Esophagus muscularis mucosa (tissue), 4 donors: ENCODE data around the gene B3GALT6. TPM values are rescaled to one million over a fixed set of nuclear protein-coding genes. Genes with fewer than 3 reads are reported as not detected.
A peak's percentile ranks its signal among the peaks of the same experiment; 100 is the strongest.

ENCODE experiments used
- DNase-seq: peaks from one replicate; pipeline ENCODE4 v3.0.0-alpha.2; 2017; ENCODE audit errors: extremely low spot score
- H3K27ac ChIP-seq, 4 donors: fragments of 200-600 bp; sonication (generic); replicated peaks in 1 of 4; 1 replicate in 3 of 4; 2 replicates in 1 of 4; pipeline ENCODE4 v1.5.1; 2016 to 2019; ENCODE audit warnings: mild to moderate bottlenecking in 1 of 4
- H3K27me3 ChIP-seq, 4 donors: fragments of 200-600 bp; sonication (generic); one replicate each; pipeline versions ENCODE4 v1.5.1 to v1.6.0; 2016 to 2019
- H3K36me3 ChIP-seq, 4 donors: fragments of 200-600 bp; sonication (generic); one replicate each; pipeline ENCODE4 v1.5.1; 2016 to 2019
- H3K4me1 ChIP-seq, 4 donors: fragments of 200-600 bp; sonication (generic); one replicate each; pipeline ENCODE4 v1.5.1; 2016 to 2019
- H3K4me3 ChIP-seq, 4 donors: fragments of 200-600 bp; sonication (generic); 1 replicate in 2 of 4; 2 replicates in 2 of 4; pipeline ENCODE4 v1.5.1; 2016 to 2019; ENCODE audit warnings: mild to moderate bottlenecking in 4 of 4, moderate library complexity in 1 of 4
- H3K9me3 ChIP-seq, 4 donors: fragments of 200-600 bp; sonication (generic); 1 replicate in 3 of 4; 2 replicates in 1 of 4; pipeline ENCODE4 v1.5.1; 2016 to 2019
- CTCF ChIP-seq, 3 experiments: fragments of 200-600 bp in 2 of 3; fragments of 450-650 bp in 1 of 3; sonication (generic) in 2 of 3; IDR thresholded peaks; one replicate each; pipeline ENCODE4 v1.5.1; 2017 to 2019; ENCODE audit warnings: antibody characterized with exemption in 3 of 3, mild to moderate bottlenecking in 2 of 3, moderate library complexity in 1 of 3
- EP300 ChIP-seq: sonication (generic); formaldehyde crosslinking; IDR thresholded peaks from one replicate; pipeline ENCODE4 v1.6.1; 2017; ENCODE audit warnings: antibody characterized with exemption
- POLR2A ChIP-seq: fragments of 450-650 bp; IDR thresholded peaks from one replicate; pipeline ENCODE4 v1.6.1; 2017; ENCODE audit warnings: antibody characterized with exemption, moderate library complexity, mild to moderate bottlenecking, low read depth
- POLR2AphosphoS5 ChIP-seq, 2 donors: sonication (generic); formaldehyde crosslinking; IDR thresholded peaks; one replicate each; pipeline ENCODE4 v1.6.1; 2017; ENCODE audit warnings: antibody characterized with exemption in 2 of 2
- WGBS: methylation state at CpG from one replicate; pipeline ENCODE4 v1.1.5; 2018; 5-methylcytosine and 5-hydroxymethylcytosine counted together
- intact Hi-C: fragments of 100-400 bp; cut with DNase I; formaldehyde crosslinking; loops from one replicate; pipeline ENCODE4 v1.15.1; 2023
- total RNA-seq, 4 donors: library from RNA; depleted of rRNA; stranded (reverse); fragments of >200 nt; gene quantifications; one replicate each; pipeline versions ENCODE4 v1.1.0 to v1.2.1, GENCODE V29; 2016

The B3GALT6 gene
- total RNA-seq, result 10 to 100 TPM; 10.4 to 24.6 (median 21.0) TPM

GRCh38 chr1:1232208-1232795 lies at the start of gene B3GALT6:
B3GALT6 (plus strand) TSS chr1:1232237; CDS start chr1:1232279, 42 bp downstream.
- H3K36me3 ChIP-seq, result peaks cover 9 to 39% (median 26%) of the 10 kb centered on the region in 4 donors
- peaks cover 36 to 69% (median 50%) of the 10 kb centered on the region in 4 donors for H3K4me1 ChIP-seq
- peak within 1 kb of the TSS; percentile 89 to 97 (median 94) for H3K27ac ChIP-seq
- H3K4me3 ChIP-seq, result peak within 1 kb of the TSS; percentile 81 to 98 (median 92)
- DNase-seq, result no peak
- intact Hi-C loops, result loop anchor here (5.0 kb wide), 2 partner anchors 40 to 110 kb away; partner anchors contain the start of gene UBE2J2
- peaks cover 0 to 5% (median 0%) of the 10 kb centered on the region in 4 donors for H3K27me3 ChIP-seq
- TF ChIP-seq POLR2AphosphoS5 (IDR thresholded peaks at IDR 0.05), result no peak
- no peak for TF ChIP-seq POLR2A
- no peak for TF ChIP-seq EP300
- TF ChIP-seq CTCF (IDR thresholded peaks at IDR 0.05), result no peak
- no peaks in the 10 kb centered on the region for H3K9me3 ChIP-seq
- WGBS, result no CpG with 5 or more reads among the region's 100 CpGs

DNA sequence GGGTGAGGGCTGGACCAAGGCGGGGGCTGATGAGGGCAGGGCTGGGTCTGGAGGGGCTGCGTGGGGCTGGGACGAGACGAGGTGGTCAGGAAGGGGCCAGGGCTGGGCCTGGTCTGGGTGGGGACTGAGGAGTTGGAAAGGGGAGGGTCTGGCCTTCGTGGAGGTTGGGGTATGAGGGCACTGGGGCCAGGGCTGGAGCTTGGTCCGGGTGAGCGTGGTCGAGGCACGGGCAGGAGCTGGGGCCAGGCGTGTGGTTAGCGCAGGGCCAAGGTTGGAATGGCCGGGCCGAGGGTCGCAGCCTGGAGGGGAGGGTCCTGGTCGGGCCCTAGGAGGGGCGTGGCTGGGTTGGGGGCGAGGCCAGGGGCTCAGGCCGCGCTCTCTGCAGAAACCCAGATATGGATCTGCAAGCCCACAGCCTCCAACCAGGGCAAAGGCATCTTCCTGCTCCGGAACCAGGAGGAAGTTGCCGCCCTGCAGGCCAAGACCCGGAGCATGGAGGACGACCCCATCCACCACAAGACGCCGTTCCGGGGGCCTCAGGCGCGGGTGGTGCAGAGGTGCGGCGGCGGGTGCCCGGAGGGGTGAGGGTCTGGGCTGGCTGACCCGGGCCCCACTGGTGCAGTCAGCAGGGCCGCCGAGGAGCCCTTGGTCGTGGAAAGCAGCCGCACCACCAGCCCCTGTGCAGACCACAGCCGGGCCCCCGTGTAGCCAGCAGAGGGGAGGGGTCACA lies 49.4 kb upstream of the B3GALT6 start:
- WGBS, result 61% methylated on average over 34 of the region's 39 CpGs
- Histone ChIP-seq H3K9me3 (no peaks in the 10 kb centered on the region), H3K4me3 (no peak overlapping the region), H3K27me3 (peaks cover 0 to 58% (median 4%) of the 10 kb centered on the region in 4 donors), H3K36me3 (no peaks in the 10 kb centered on the region), H3K4me1 (peaks cover 0 to 7% (median 4%) of the 10 kb centered on the region in 4 donors), H3K27ac (no peak overlapping the region)
- DNase-seq, result no peak
- intact Hi-C loops, result no loop called here
- TF ChIP-seq EP300, result no peak
- TF ChIP-seq POLR2A, result no peak

DNA sequence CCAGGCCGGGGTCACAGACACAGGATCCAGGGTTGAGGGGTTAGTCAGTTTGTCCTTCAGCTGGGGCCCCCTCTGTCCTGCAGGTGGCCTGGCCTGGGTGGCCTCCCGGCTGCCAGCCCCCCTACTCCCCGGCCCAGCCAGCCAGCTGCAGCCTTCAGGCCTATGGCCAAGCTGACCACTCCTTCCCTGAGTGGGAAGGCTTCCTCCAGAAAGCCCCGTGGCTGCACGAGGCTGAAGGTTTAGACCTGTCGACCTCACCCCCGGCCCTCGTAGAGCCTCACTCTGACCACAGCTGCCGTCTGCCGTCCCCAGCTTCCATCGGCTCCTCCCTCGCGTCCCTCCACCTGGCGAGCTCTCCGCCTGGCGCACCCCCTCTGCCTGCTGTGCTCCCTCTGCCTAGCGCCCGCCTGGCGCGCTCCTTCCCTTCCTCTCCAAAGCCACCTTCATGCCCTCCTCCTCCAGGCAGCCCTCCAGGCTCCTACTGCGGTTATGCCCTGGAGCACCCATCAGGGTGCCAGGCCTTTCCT lies 48.8 kb upstream of the B3GALT6 start:
- 80% methylated on average over 18 of the region's 21 CpGs for WGBS
- peaks cover 0 to 51% (median 4%) of the 10 kb centered on the region in 4 donors for H3K27me3 ChIP-seq
- no peak overlapping the region for H3K4me3 ChIP-seq
- no peaks in the 10 kb centered on the region for H3K9me3 ChIP-seq
- intact Hi-C loops, result no loop called here
- TF ChIP-seq CTCF (IDR thresholded peaks at IDR 0.05) (no peak), POLR2AphosphoS5 (IDR thresholded peaks at IDR 0.05) (no peak), EP300 (no peak), POLR2A (no peak)
- no peaks in the 10 kb centered on the region for H3K36me3 ChIP-seq
- no peak for DNase-seq
- no peak overlapping the region for H3K27ac ChIP-seq
- H3K4me1 ChIP-seq, result peaks cover 0 to 7% (median 4%) of the 10 kb centered on the region in 4 donors

- TF ChIP-seq EP300 (no peak), POLR2AphosphoS5 (IDR thresholded peaks at IDR 0.05) (no peak), CTCF (IDR thresholded peaks at IDR 0.05) (no peak), POLR2A (no peak)
- 85% methylated on average over 20 of the region's 33 CpGs for WGBS
- intact Hi-C loops, result no loop called here
Measured at GRCh38 chr1:1183833-1184775, 47.9 kb upstream of the B3GALT6 start.

More at GRCh38 chr1:1183833-1184775, 47.9 kb upstream of the B3GALT6 start:
- Histone ChIP-seq H3K27ac (no peak overlapping the region), H3K27me3 (peaks cover 0 to 43% (median 4%) of the 10 kb centered on the region in 4 donors), H3K4me1 (peaks cover 0 to 7% (median 4%) of the 10 kb centered on the region in 4 donors), H3K4me3 (no peak overlapping the region), H3K36me3 (no peaks in the 10 kb centered on the region), H3K9me3 (no peaks in the 10 kb centered on the region)
- DNase-seq, result no peak
